Fibroblast of the aortic adventitia (primary cell): ENCODE results near the gene VEGFB. TPM values are rescaled to one million over a fixed set of nuclear protein-coding genes. Genes with fewer than 3 reads are reported as not detected.

Source experiments
- DNase-seq: peaks from one replicate; pipeline ENCODE4 v3.0.0-alpha.2; 2010; ENCODE audit warnings: low read depth
- H3K4me3 ChIP-seq: 2 replicates; pipeline ENCODE4 v1.5.1; 2011; ENCODE audit warnings: low read depth, mild to moderate bottlenecking, control low read depth, low read length, moderate library complexity
- total RNA-seq: library from RNA; depleted of rRNA; stranded (reverse); fragments of >200 nt; gene quantifications from 2 replicates; pipeline ENCODE4 v1.2.3, GENCODE V29; 2012; ENCODE audit warnings: low replicate concordance
- TF ChIP-seq, protein P1 (sequence below): IDR thresholded peaks from 2 replicates; pipeline ENCODE4 v1.5.1; 2011; ENCODE audit warnings: mild to moderate bottlenecking, low read length, control low read depth, inconsistent platforms; ENCODE audit not compliant: insufficient read depth

Gene VEGFB
- total RNA-seq, 1 donor = 37.5 TPM

GRCh38 chr11:64254326-64254725, 19.9 kb downstream of the VEGFB start:
- TF ChIP-seq, protein P1, sequence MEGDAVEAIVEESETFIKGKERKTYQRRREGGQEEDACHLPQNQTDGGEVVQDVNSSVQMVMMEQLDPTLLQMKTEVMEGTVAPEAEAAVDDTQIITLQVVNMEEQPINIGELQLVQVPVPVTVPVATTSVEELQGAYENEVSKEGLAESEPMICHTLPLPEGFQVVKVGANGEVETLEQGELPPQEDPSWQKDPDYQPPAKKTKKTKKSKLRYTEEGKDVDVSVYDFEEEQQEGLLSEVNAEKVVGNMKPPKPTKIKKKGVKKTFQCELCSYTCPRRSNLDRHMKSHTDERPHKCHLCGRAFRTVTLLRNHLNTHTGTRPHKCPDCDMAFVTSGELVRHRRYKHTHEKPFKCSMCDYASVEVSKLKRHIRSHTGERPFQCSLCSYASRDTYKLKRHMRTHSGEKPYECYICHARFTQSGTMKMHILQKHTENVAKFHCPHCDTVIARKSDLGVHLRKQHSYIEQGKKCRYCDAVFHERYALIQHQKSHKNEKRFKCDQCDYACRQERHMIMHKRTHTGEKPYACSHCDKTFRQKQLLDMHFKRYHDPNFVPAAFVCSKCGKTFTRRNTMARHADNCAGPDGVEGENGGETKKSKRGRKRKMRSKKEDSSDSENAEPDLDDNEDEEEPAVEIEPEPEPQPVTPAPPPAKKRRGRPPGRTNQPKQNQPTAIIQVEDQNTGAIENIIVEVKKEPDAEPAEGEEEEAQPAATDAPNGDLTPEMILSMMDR = no peak
- H3K4me3 ChIP-seq = no peak overlapping the region
- DNase-seq = no peak

- H3K4me3 ChIP-seq = no peak overlapping the region
- TF ChIP-seq, protein P1 = no peak
- DNase-seq = no peak
Measured at GRCh38 chr11:64255135-64256128, 21.0 kb downstream of the VEGFB start.

DNA sequence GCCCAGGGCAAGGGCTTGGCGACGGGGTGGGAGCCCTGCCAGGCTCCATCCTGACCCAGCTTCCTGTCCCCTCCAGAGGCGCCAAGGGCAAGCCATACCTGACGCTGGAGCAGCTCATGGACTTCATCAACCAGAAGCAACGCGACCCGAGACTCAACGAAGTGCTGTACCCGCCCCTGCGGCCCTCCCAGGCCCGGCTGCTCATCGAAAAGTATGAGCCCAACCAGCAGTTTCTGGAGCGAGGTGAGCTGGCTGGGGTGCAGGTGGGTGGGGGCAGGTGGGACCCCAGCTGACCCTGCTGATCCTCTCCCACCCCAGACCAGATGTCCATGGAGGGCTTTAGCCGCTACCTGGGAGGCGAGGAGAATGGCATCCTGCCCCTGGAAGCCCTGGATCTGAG, 21.9 kb downstream of the VEGFB start:
- TF ChIP-seq, protein P1 = no peak
- no peak overlapping the region for H3K4me3 ChIP-seq
- DNase-seq = no peak

GRCh38 chr11:64258356-64258755, 24.0 kb downstream of the VEGFB start:
- H3K4me3 ChIP-seq = no peak overlapping the region
- TF ChIP-seq, protein P1 = no peak
- no peak for DNase-seq

DNA sequence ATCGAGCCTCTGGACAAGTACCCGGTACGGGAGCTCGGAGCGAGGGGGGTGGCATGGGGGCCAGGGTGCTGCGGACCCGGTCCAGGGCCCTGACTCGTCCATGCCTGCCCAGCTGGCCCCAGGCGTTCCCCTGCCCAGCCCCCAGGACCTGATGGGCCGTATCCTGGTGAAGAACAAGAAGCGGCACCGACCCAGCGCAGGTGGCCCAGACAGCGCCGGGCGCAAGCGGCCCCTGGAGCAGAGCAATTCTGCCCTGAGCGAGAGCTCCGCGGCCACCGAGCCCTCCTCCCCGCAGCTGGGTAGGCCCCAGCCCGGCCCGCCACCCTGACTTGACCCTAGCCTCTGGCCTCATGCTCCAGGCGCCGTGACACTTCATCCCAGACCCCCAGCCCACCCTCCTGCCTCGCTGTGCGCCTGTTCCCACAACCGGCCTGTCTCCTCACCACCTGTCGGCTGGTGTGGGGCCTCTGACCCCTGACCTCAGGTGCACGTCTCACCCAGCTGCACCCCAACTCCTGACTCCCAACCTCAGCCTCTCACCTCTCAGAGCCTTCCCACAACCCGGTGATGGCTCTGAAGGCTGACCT, 24.7 kb downstream of the VEGFB start:
- H3K4me3 ChIP-seq = no peak overlapping the region

DNA sequence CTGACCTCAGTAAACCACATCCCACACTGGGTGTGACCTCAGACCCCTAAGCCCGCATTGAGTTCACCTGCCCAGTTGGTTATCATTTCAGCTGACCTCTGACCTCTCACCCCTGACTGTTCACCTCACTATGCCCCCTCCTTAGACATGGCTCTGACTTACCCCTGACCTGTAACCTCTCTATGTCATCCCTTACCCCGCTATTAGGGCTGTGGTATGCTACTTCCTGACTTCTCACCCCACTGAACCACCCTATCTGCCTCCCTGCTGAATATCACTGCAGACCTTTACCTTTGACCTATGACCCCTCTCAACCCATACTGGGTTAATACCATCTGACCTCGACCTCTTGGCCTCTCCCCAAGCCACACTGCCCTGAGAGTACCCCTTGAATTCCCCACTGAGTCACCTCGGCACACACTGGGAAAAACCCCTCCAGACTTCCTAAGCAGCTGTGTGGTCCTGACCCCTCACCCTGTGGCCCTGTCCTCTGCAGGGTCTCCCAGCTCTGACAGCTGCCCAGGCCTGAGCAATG, 25.2 kb downstream of the VEGFB start:
- TF ChIP-seq, protein P1 = no peak
- H3K4me3 ChIP-seq = no peak overlapping the region
- no peak for DNase-seq

More for the DNA sequence above, 24.7 kb downstream of the VEGFB start:
- TF ChIP-seq, protein P1 = no peak
- no peak for DNase-seq
